HG02678 (cell line): ENCODE results near the gene MARCKS.

Source experiments
- ATAC-seq: cut with Tn5 transposase; IDR thresholded peaks from one replicate; pipeline ENCODE4 v1.9.1; 2021; ENCODE audit warnings: mild to moderate bottlenecking, moderate library complexity; ENCODE audit not compliant: unreplicated experiment

MARCKS gene

GRCh38 chr6:113856625-113857555 lies at the start of gene MARCKS:
TSS of gene MARCKS (plus strand) at chr6:113857345. CDS start at chr6:113857746, 401 bp downstream.
- peak; percentile 32 for ATAC-seq

- peak; percentile 48 for ATAC-seq
Measured at GRCh38 chr6:113809826-113810225, 47.3 kb upstream of the MARCKS start.

GRCh38 chr6:113813142-113813541 lies 44.0 kb upstream of the MARCKS start:
- no peak for ATAC-seq

GRCh38 chr6:113818578-113818977 lies 38.6 kb upstream of the MARCKS start:
- ATAC-seq = no peak

GRCh38 chr6:113819169-113819830 lies 37.8 kb upstream of the MARCKS start:
- ATAC-seq = no peak

- ATAC-seq = no peak
Measured at GRCh38 chr6:113820761-113821160, 36.4 kb upstream of the MARCKS start.

GRCh38 chr6:113821445-113821844 lies 35.7 kb upstream of the MARCKS start:
- ATAC-seq = no peak

GRCh38 chr6:113823916-113824315 lies 33.2 kb upstream of the MARCKS start:
- no peak for ATAC-seq

GRCh38 chr6:113824411-113824810 lies 32.7 kb upstream of the MARCKS start:
- ATAC-seq = no peak

- no peak for ATAC-seq
Measured at GRCh38 chr6:113824866-113825265, 32.3 kb upstream of the MARCKS start.

GRCh38 chr6:113825781-113826180 lies 31.4 kb upstream of the MARCKS start:
- ATAC-seq = no peak

GRCh38 chr6:113828984-113829695 lies 28.0 kb upstream of the MARCKS start:
- no peak for ATAC-seq

- ATAC-seq = no peak
Measured at GRCh38 chr6:113829696-113830045, 27.5 kb upstream of the MARCKS start.

- no peak for ATAC-seq
Measured at GRCh38 chr6:113830140-113830539, 27.0 kb upstream of the MARCKS start.

GRCh38 chr6:113833537-113833936 lies 23.6 kb upstream of the MARCKS start:
- no peak for ATAC-seq

GRCh38 chr6:113837170-113837569 lies 20.0 kb upstream of the MARCKS start:
- ATAC-seq = no peak

- ATAC-seq = peak; percentile 52
Measured at GRCh38 chr6:113842165-113842564, 15.0 kb upstream of the MARCKS start.

- ATAC-seq = no peak
Measured at GRCh38 chr6:113843500-113844073, 13.6 kb upstream of the MARCKS start.

GRCh38 chr6:113846577-113846976 lies 10.6 kb upstream of the MARCKS start:
- no peak for ATAC-seq

- ATAC-seq = no peak
Measured at GRCh38 chr6:113847447-113847846, 9.7 kb upstream of the MARCKS start.

- ATAC-seq = no peak
Measured at GRCh38 chr6:113848280-113848679, 8.9 kb upstream of the MARCKS start.
